Liver (tissue), 9 donors: ENCODE measurements around the gene SNX5. TPM values are rescaled to one million over a fixed set of nuclear protein-coding genes. Genes with fewer than 3 reads are reported as not detected.

ENCODE experiments used
- DNase-seq: peaks from one replicate; pipeline ENCODE4 v3.0.0-alpha.2; 2017; ENCODE audit warnings: low spot score
- H3K27ac ChIP-seq, 2 donors: one replicate each; pipeline ENCODE4 v1.7.0; 2013; ENCODE audit warnings: inconsistent platforms in 2 of 2, low read length in 2 of 2, control low read depth in 1 of 2, low read depth in 1 of 2, mild to moderate bottlenecking in 1 of 2
- H3K27me3 ChIP-seq, 4 donors: one replicate each; pipeline versions ENCODE4 v1.6.1 to v1.7.0; 2013; ENCODE audit warnings: low read length in 3 of 4, inconsistent platforms in 1 of 4, mild to moderate bottlenecking in 1 of 4, moderate library complexity in 1 of 4; ENCODE audit not compliant: control insufficient read depth in 4 of 4, insufficient read depth in 4 of 4
- H3K36me3 ChIP-seq, 4 donors: one replicate each; pipeline versions ENCODE4 v1.6.1 to v1.7.0; 2013; ENCODE audit warnings: low read length in 3 of 4, mild to moderate bottlenecking in 3 of 4, low read depth in 1 of 4, moderate library complexity in 1 of 4; ENCODE audit not compliant: control insufficient read depth in 4 of 4, insufficient read depth in 3 of 4
- H3K4me1 ChIP-seq, 4 donors: one replicate each; pipeline versions ENCODE4 v1.6.1 to v1.7.0; 2013; ENCODE audit warnings: low read length in 3 of 4, mild to moderate bottlenecking in 3 of 4, moderate library complexity in 1 of 4; ENCODE audit not compliant: control insufficient read depth in 4 of 4, insufficient read depth in 4 of 4
- H3K4me3 ChIP-seq, 3 donors: one replicate each; pipeline versions ENCODE4 v1.6.1 to v1.7.0; 2013; ENCODE audit warnings: low read length in 3 of 3, control low read depth in 1 of 3, low read depth in 1 of 3, mild to moderate bottlenecking in 1 of 3
- H3K9ac ChIP-seq, 2 donors: one replicate each; pipeline ENCODE4 v1.7.0; 2013; ENCODE audit warnings: low read length in 2 of 2, mild to moderate bottlenecking in 2 of 2, moderate library complexity in 2 of 2, control low read depth in 1 of 2, low read depth in 1 of 2
- H3K9me3 ChIP-seq, 4 donors: one replicate each; pipeline versions ENCODE4 v1.6.1 to v1.7.0; 2013; ENCODE audit warnings: low read length in 3 of 4; ENCODE audit not compliant: control insufficient read depth in 4 of 4
- EGR1 ChIP-seq, 2 donors: IDR thresholded peaks; 2 replicates each; pipeline ENCODE4 v1.6.1; 2016 to 2018; ENCODE audit warnings: antibody characterized with exemption in 2 of 2, low read depth in 2 of 2
- FOXA1 ChIP-seq: IDR thresholded peaks from 2 replicates; pipeline ENCODE4 v1.6.1; 2016; ENCODE audit warnings: antibody characterized with exemption
- FOXA2 ChIP-seq: IDR thresholded peaks from 2 replicates; pipeline ENCODE4 v1.6.1; 2016; ENCODE audit warnings: antibody characterized with exemption
- GABPA ChIP-seq, 2 donors: IDR thresholded peaks in 1 of 2; conservative IDR thresholded peaks in 1 of 2; 2 replicates each; pipeline ENCODE4 v1.6.1; 2016; ENCODE audit warnings: antibody characterized with exemption in 2 of 2, mild to moderate bottlenecking in 1 of 2, moderate library complexity in 1 of 2
- HNF4A ChIP-seq, 2 donors: conservative IDR thresholded peaks; 2 replicates each; pipeline ENCODE4 v1.6.1; 2016; ENCODE audit warnings: antibody characterized with exemption in 2 of 2, mild to moderate bottlenecking in 2 of 2
- HNF4G ChIP-seq: IDR thresholded peaks from 2 replicates; pipeline ENCODE4 v1.6.1; 2016; ENCODE audit warnings: antibody characterized with exemption
- JUND ChIP-seq, 2 donors: IDR thresholded peaks; 2 replicates each; pipeline ENCODE4 v1.6.1; 2016; ENCODE audit warnings: antibody characterized with exemption in 2 of 2
- NR2F2 ChIP-seq: IDR thresholded peaks from 2 replicates; pipeline ENCODE4 v1.6.1; 2016; ENCODE audit warnings: antibody characterized with exemption
- RAD21 ChIP-seq, 2 donors: IDR thresholded peaks; 2 replicates each; pipeline ENCODE4 v1.6.1; 2016; ENCODE audit warnings: antibody characterized with exemption in 2 of 2, mild to moderate bottlenecking in 2 of 2
- RXRA ChIP-seq, 2 donors: IDR thresholded peaks; 2 replicates each; pipeline ENCODE4 v1.6.1; 2017 to 2018; ENCODE audit warnings: antibody characterized with exemption in 2 of 2, mild to moderate bottlenecking in 1 of 2
- SP1 ChIP-seq: IDR thresholded peaks from 2 replicates; pipeline ENCODE4 v1.6.1; 2018; ENCODE audit warnings: antibody characterized with exemption, mild to moderate bottlenecking
- TAF1 ChIP-seq: conservative IDR thresholded peaks from 2 replicates; pipeline ENCODE4 v1.6.1; 2016; ENCODE audit warnings: antibody characterized with exemption, mild to moderate bottlenecking
- YY1 ChIP-seq: IDR thresholded peaks from 2 replicates; pipeline ENCODE4 v1.6.1; 2016; ENCODE audit warnings: antibody characterized with exemption, mild to moderate bottlenecking
- WGBS: extraction: QIAGEN DNeasy Blood & Tissue Kit; methylation state at CpG from one replicate; pipeline ENCODE4 v1.1.7; 2013; 5-methylcytosine and 5-hydroxymethylcytosine counted together
- polyA plus RNA-seq, 2 donors: library from polyadenylated mRNA; stranded (reverse) in 1 of 2; unstranded in 1 of 2; fragments of 200-250 nt in 1 of 2; fragments of >200 nt in 1 of 2; fragmentation: Nextera tagmentation in 1 of 2; extraction: Ambion mirVana in 1 of 2; gene quantifications; one replicate each; pipeline versions ENCODE4 v1.2.1 to v1.2.3, GENCODE V29; 2013 to 2015
- total RNA-seq, 2 donors: library from RNA; depleted of rRNA; stranded (reverse); fragments of >200 nt; gene quantifications; one replicate each; pipeline ENCODE4 v1.2.3, GENCODE V29; 2014
- TF ChIP-seq, protein P1 (sequence below): IDR thresholded peaks from 2 replicates; pipeline ENCODE4 v1.6.1; 2016; ENCODE audit warnings: antibody characterized with exemption
- TF ChIP-seq, protein P2 (sequence below): fragments of 150-350 bp; IDR thresholded peaks from 2 replicates; pipeline ENCODE4 v1.5.1; 2017; ENCODE audit warnings: improper control_type of control experiment, low read depth, low read length; ENCODE audit not compliant: missing input control
- TF ChIP-seq, protein P3 (sequence below): IDR thresholded peaks from 2 replicates; pipeline ENCODE4 v1.6.1; 2016; ENCODE audit warnings: antibody characterized with exemption
- TF ChIP-seq, protein P4 (sequence below): IDR thresholded peaks from 2 replicates; pipeline ENCODE4 v1.6.1; 2016; ENCODE audit warnings: antibody characterized with exemption
- TF ChIP-seq, protein P5 (sequence below): IDR thresholded peaks from 2 replicates; pipeline ENCODE4 v1.6.1; 2016; ENCODE audit warnings: antibody characterized with exemption, mild to moderate bottlenecking
- donor health status: healthy.
- donor health status: healthy.
- donor health status: healthy.
- donor health status: healthy.
- donor health status: healthy.

The SNX5 gene
- total and polyA plus RNA-seq, 4 donors, result 32.8 to 77.8 (median 46.2) TPM

DNA sequence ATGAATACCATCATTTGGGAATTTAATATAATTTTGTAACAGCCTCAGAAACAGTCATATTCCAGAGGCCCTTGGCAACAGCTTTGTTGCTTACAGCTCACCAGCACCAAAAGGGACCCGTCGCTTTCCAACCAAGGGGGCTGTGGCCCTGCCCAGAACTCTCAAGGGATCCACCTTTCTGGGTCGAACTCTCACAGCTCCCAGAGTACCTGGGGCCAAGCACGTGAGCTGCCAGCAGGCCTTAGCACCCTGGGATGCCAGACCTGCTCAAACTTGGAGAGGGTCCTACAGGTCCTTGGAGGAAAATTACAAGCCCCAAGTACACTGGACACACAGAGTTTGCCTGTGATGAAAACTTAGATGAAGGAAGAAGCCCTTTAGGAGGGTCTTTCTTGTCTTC, 66.6 kb downstream of the SNX5 start:
- WGBS, result 83% methylated on average over 4 of the region's 4 CpGs
- Histone ChIP-seq H3K4me1 (peaks cover 0 to 7% (median 4%) of the 10 kb centered on the region in 4 donors), H3K4me3 (no peak overlapping the region), H3K36me3 (no peaks in the 10 kb centered on the region), H3K27ac (no peak overlapping the region), H3K9ac (no peak overlapping the region), H3K27me3 (no peaks in the 10 kb centered on the region), H3K9me3 (no peaks in the 10 kb centered on the region)
- no peak for TF ChIP-seq GABPA (IDR thresholded peaks at IDR 0.05 in 1 of 2, conservative IDR thresholded peaks at IDR 0.05 in 1 of 2)
- TF ChIP-seq RXRA (IDR thresholded peaks at IDR 0.05), result no peak
- no peak for TF ChIP-seq HNF4A (conservative IDR thresholded peaks at IDR 0.05)
- no peak for TF ChIP-seq RAD21 (IDR thresholded peaks at IDR 0.05)
- no peak for TF ChIP-seq TAF1
- no peak for TF ChIP-seq FOXA1
- TF ChIP-seq, protein P1, sequence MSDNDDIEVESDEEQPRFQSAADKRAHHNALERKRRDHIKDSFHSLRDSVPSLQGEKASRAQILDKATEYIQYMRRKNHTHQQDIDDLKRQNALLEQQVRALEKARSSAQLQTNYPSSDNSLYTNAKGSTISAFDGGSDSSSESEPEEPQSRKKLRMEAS, result no peak
- TF ChIP-seq, protein P2, sequence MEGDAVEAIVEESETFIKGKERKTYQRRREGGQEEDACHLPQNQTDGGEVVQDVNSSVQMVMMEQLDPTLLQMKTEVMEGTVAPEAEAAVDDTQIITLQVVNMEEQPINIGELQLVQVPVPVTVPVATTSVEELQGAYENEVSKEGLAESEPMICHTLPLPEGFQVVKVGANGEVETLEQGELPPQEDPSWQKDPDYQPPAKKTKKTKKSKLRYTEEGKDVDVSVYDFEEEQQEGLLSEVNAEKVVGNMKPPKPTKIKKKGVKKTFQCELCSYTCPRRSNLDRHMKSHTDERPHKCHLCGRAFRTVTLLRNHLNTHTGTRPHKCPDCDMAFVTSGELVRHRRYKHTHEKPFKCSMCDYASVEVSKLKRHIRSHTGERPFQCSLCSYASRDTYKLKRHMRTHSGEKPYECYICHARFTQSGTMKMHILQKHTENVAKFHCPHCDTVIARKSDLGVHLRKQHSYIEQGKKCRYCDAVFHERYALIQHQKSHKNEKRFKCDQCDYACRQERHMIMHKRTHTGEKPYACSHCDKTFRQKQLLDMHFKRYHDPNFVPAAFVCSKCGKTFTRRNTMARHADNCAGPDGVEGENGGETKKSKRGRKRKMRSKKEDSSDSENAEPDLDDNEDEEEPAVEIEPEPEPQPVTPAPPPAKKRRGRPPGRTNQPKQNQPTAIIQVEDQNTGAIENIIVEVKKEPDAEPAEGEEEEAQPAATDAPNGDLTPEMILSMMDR, result no peak
- TF ChIP-seq JUND (IDR thresholded peaks at IDR 0.05), result no peak
- no peak for TF ChIP-seq FOXA2
- TF ChIP-seq NR2F2, result no peak
- TF ChIP-seq HNF4G, result no peak
- TF ChIP-seq YY1, result no peak
- TF ChIP-seq, protein P3, sequence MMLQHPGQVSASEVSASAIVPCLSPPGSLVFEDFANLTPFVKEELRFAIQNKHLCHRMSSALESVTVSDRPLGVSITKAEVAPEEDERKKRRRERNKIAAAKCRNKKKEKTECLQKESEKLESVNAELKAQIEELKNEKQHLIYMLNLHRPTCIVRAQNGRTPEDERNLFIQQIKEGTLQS, result no peak
- TF ChIP-seq SP1, result no peak
- TF ChIP-seq, protein P4, sequence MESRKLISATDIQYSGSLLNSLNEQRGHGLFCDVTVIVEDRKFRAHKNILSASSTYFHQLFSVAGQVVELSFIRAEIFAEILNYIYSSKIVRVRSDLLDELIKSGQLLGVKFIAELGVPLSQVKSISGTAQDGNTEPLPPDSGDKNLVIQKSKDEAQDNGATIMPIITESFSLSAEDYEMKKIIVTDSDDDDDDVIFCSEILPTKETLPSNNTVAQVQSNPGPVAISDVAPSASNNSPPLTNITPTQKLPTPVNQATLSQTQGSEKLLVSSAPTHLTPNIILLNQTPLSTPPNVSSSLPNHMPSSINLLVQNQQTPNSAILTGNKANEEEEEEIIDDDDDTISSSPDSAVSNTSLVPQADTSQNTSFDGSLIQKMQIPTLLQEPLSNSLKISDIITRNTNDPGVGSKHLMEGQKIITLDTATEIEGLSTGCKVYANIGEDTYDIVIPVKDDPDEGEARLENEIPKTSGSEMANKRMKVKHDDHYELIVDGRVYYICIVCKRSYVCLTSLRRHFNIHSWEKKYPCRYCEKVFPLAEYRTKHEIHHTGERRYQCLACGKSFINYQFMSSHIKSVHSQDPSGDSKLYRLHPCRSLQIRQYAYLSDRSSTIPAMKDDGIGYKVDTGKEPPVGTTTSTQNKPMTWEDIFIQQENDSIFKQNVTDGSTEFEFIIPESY, result no peak
- TF ChIP-seq EGR1 (IDR thresholded peaks at IDR 0.05; ENCODE audit: low read depth in 2 of 2), result no peak
- TF ChIP-seq, protein P5, sequence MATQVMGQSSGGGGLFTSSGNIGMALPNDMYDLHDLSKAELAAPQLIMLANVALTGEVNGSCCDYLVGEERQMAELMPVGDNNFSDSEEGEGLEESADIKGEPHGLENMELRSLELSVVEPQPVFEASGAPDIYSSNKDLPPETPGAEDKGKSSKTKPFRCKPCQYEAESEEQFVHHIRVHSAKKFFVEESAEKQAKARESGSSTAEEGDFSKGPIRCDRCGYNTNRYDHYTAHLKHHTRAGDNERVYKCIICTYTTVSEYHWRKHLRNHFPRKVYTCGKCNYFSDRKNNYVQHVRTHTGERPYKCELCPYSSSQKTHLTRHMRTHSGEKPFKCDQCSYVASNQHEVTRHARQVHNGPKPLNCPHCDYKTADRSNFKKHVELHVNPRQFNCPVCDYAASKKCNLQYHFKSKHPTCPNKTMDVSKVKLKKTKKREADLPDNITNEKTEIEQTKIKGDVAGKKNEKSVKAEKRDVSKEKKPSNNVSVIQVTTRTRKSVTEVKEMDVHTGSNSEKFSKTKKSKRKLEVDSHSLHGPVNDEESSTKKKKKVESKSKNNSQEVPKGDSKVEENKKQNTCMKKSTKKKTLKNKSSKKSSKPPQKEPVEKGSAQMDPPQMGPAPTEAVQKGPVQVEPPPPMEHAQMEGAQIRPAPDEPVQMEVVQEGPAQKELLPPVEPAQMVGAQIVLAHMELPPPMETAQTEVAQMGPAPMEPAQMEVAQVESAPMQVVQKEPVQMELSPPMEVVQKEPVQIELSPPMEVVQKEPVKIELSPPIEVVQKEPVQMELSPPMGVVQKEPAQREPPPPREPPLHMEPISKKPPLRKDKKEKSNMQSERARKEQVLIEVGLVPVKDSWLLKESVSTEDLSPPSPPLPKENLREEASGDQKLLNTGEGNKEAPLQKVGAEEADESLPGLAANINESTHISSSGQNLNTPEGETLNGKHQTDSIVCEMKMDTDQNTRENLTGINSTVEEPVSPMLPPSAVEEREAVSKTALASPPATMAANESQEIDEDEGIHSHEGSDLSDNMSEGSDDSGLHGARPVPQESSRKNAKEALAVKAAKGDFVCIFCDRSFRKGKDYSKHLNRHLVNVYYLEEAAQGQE, result no peak
- DNase-seq, result no peak
